GM23338 (cell line): ENCODE measurements around the gene AGR2. TPM values are rescaled to one million over a fixed set of nuclear protein-coding genes. Genes with fewer than 3 reads are reported as not detected.

Source experiments
- ATAC-seq: fragments of 200-7000 bp; cut with Tn5 transposase; 3 replicates; pipeline ENCODE4 v1.9.1; 2020
- DNase-seq: peaks from one replicate; pipeline ENCODE4 v3.0.0-alpha.2; 2015; ENCODE audit warnings: low spot score
- H2AFZ ChIP-seq: fragments of 200-600 bp; sonication (generic); 2 replicates; pipeline ENCODE4 v1.8.0; 2016; ENCODE audit warnings: antibody characterized with exemption, mild to moderate bottlenecking, moderate library complexity
- H3F3A ChIP-seq: fragments of 200-600 bp; sonication (generic); replicated peaks from 2 replicates; pipeline ENCODE4 v1.8.0; 2017; ENCODE audit warnings: antibody characterized with exemption, mixed run types, low read depth
- H3K27ac ChIP-seq: fragments of 200-600 bp; sonication (generic); 2 replicates; pipeline ENCODE4 v1.6.1; 2016; ENCODE audit warnings: low read depth
- H3K27me3 ChIP-seq: fragments of 200-600 bp; sonication (generic); 2 replicates; pipeline ENCODE4 v1.8.0; 2016; ENCODE audit warnings: mild to moderate bottlenecking, mixed run types, moderate library complexity; ENCODE audit not compliant: insufficient read depth
- H3K36me3 ChIP-seq: fragments of 200-600 bp; sonication (generic); 2 replicates; pipeline ENCODE4 v1.8.0; 2016; ENCODE audit warnings: mild to moderate bottlenecking; ENCODE audit not compliant: insufficient read depth
- H3K4me1 ChIP-seq: fragments of 200-600 bp; sonication (generic); 2 replicates; pipeline ENCODE4 v1.8.0; 2016; ENCODE audit warnings: mild to moderate bottlenecking, moderate library complexity; ENCODE audit not compliant: insufficient read depth
- H3K4me2 ChIP-seq: fragments of 200-600 bp; sonication (generic); 2 replicates; pipeline ENCODE4 v1.7.1; 2017; ENCODE audit warnings: mixed run types
- H3K4me3 ChIP-seq: fragments of 200-600 bp; sonication (generic); 2 replicates; pipeline ENCODE4 v1.6.1; 2016; ENCODE audit warnings: mixed run types
- H3K79me2 ChIP-seq: fragments of 200-600 bp; sonication (generic); replicated peaks from 2 replicates; pipeline ENCODE4 v1.8.0; 2017; ENCODE audit warnings: mild to moderate bottlenecking; ENCODE audit not compliant: insufficient read depth
- H3K9me2 ChIP-seq: fragments of 200-600 bp; sonication (generic); 2 replicates; pipeline ENCODE4 v1.8.0; 2017; ENCODE audit not compliant: insufficient read depth
- H4K20me1 ChIP-seq: fragments of 200-600 bp; sonication (generic); replicated peaks from 2 replicates; pipeline ENCODE4 v1.8.0; 2017; ENCODE audit warnings: mild to moderate bottlenecking; ENCODE audit not compliant: insufficient read depth
- H3K27ac Mint-ChIP-seq: 2 replicates; pipeline ENCODE4 v1.8.0; 2020; ENCODE audit warnings: inconsistent platforms, mild to moderate bottlenecking, moderate library complexity, mixed read lengths
- H3K27me3 Mint-ChIP-seq: 3 replicates; pipeline ENCODE4 v1.8.0; 2022; ENCODE audit warnings: low read depth, mild to moderate bottlenecking, moderate library complexity, mixed read lengths, inconsistent platforms; ENCODE audit not compliant: insufficient read depth, poor library complexity
- H3K36me3 Mint-ChIP-seq: 3 replicates; pipeline ENCODE4 v1.8.0; 2021; ENCODE audit warnings: low read depth, mild to moderate bottlenecking, inconsistent platforms, moderate library complexity, mixed read lengths
- H3K4me1 Mint-ChIP-seq: 3 replicates; pipeline ENCODE4 v1.8.0; 2020; ENCODE audit warnings: mild to moderate bottlenecking, inconsistent platforms, mixed read lengths
- H3K4me3 Mint-ChIP-seq: 3 replicates; pipeline ENCODE4 v1.8.0; 2021; ENCODE audit warnings: moderate library complexity, mild to moderate bottlenecking, inconsistent platforms, mixed read lengths
- H3K9me3 Mint-ChIP-seq: 3 replicates; pipeline ENCODE4 v1.8.0; 2020; ENCODE audit warnings: moderate library complexity, mild to moderate bottlenecking, inconsistent platforms, mixed read lengths
- CREB1 ChIP-seq: fragments of 250-450 bp; sonication (Bioruptor Pico); IDR thresholded peaks from 2 replicates; pipeline ENCODE4 v1.5.0; 2020; ENCODE audit warnings: low read depth, mild to moderate bottlenecking, moderate library complexity
- EZH2 ChIP-seq: fragments of 200-600 bp; sonication (generic); IDR thresholded peaks from one replicate; pipeline ENCODE4 v1.8.0; 2017; ENCODE audit warnings: antibody characterized with exemption, mild to moderate bottlenecking, low read depth; ENCODE audit not compliant: unreplicated experiment
- EZH2phosphoT487 ChIP-seq: fragments of 200-600 bp; sonication (generic); IDR thresholded peaks from one replicate; pipeline ENCODE4 v1.8.1; 2018; ENCODE audit warnings: antibody characterized with exemption; ENCODE audit not compliant: unreplicated experiment
- JUNB ChIP-seq: IDR thresholded peaks from one replicate; pipeline ENCODE4 v1.6.1; 2016; ENCODE audit warnings: antibody characterized with exemption; ENCODE audit not compliant: unreplicated experiment
- NANOG ChIP-seq: IDR thresholded peaks from 2 replicates; pipeline ENCODE4 v1.6.1; 2016; ENCODE audit warnings: antibody characterized with exemption, borderline replicate concordance
- POLR2AphosphoS5 ChIP-seq: IDR thresholded peaks from 2 replicates; pipeline ENCODE4 v1.6.1; 2016; ENCODE audit warnings: antibody characterized with exemption, low read depth
- STAT1 ChIP-seq: IDR thresholded peaks from one replicate; pipeline ENCODE4 v1.6.1; 2016; ENCODE audit warnings: antibody characterized with exemption; ENCODE audit not compliant: unreplicated experiment
- ZNF114 ChIP-seq: fragments of 250-450 bp; sonication (Bioruptor Pico); IDR thresholded peaks from 2 replicates; pipeline ENCODE4 v1.5.0; 2020; ENCODE audit warnings: mild to moderate bottlenecking, moderate library complexity
- ZNF331 ChIP-seq: fragments of 250-450 bp; sonication (Bioruptor Pico); IDR thresholded peaks from 2 replicates; pipeline ENCODE4 v1.5.0; 2020; ENCODE audit warnings: low read depth, mild to moderate bottlenecking, moderate library complexity
- polyA plus RNA-seq: library from polyadenylated mRNA; unstranded; fragments of >200 nt; fragmentation: Nextera tagmentation; extraction: Ambion mirVana; gene quantifications from 2 replicates; pipeline ENCODE4 v1.2.1, GENCODE V29; 2016
- total RNA-seq: library from RNA; depleted of rRNA; stranded (reverse); fragments of >200 nt; shearing (Covaris generic); gene quantifications from 2 replicates; pipeline ENCODE4 v1.2.3, GENCODE V29; 2014
- TF ChIP-seq, protein P1 (sequence below): IDR thresholded peaks from one replicate; pipeline ENCODE4 v1.6.1; 2018; ENCODE audit warnings: antibody characterized with exemption; ENCODE audit not compliant: unreplicated experiment
- TF ChIP-seq, protein P2 (sequence below), 2 experiments: fragments of 200-600 bp in 1 of 2; sonication (generic) in 1 of 2; conservative IDR thresholded peaks; 2 replicates each; pipeline versions ENCODE4 v1.5.1 to v1.6.1; 2016 to 2017; ENCODE audit warnings: antibody characterized with exemption in 2 of 2, low read depth in 2 of 2, mild to moderate bottlenecking in 2 of 2, moderate library complexity in 1 of 2
- TF ChIP-seq, protein P3 (sequence below): fragments of 250-450 bp; sonication (Bioruptor Pico); IDR thresholded peaks from 2 replicates; pipeline ENCODE4 v1.5.0; 2020; ENCODE audit warnings: mild to moderate bottlenecking, moderate library complexity
- TF ChIP-seq, protein P4 (sequence below): IDR thresholded peaks from 2 replicates; pipeline ENCODE4 v1.6.1; 2016; ENCODE audit warnings: antibody characterized with exemption

AGR2 gene
- total and polyA plus RNA-seq, 2 experiments from 2014 or later, result not detected

DNA sequence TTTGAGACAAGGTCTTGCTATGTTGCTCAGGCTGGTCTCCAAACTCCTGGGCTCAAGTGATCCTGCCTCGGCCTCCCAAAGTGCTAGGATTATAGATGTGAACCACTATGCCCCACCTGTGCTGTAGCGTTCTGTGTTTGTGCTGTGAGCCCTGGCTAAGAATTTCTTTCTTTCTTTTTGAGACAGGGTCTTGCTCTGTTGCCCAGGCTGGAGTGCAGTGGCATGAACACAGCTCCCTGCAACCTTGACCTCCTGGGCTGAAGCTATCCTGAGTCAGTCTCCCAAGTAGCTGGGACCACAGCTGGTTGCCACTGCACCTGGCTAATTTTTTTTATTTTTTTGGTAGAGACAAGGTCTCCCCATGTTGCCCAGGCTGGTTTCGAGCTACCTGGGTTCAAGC is 39.9 kb downstream of the AGR2 start:
- TF ChIP-seq ZNF331 (CRISPR knock-in tag) (no peak), STAT1 (no peak), ZNF114 (CRISPR knock-in tag) (no peak), NANOG (no peak), JUNB (no peak), EZH2 (no peak), CREB1 (no peak), EZH2phosphoT487 (no peak), POLR2AphosphoS5 (no peak)
- TF ChIP-seq, protein P1, sequence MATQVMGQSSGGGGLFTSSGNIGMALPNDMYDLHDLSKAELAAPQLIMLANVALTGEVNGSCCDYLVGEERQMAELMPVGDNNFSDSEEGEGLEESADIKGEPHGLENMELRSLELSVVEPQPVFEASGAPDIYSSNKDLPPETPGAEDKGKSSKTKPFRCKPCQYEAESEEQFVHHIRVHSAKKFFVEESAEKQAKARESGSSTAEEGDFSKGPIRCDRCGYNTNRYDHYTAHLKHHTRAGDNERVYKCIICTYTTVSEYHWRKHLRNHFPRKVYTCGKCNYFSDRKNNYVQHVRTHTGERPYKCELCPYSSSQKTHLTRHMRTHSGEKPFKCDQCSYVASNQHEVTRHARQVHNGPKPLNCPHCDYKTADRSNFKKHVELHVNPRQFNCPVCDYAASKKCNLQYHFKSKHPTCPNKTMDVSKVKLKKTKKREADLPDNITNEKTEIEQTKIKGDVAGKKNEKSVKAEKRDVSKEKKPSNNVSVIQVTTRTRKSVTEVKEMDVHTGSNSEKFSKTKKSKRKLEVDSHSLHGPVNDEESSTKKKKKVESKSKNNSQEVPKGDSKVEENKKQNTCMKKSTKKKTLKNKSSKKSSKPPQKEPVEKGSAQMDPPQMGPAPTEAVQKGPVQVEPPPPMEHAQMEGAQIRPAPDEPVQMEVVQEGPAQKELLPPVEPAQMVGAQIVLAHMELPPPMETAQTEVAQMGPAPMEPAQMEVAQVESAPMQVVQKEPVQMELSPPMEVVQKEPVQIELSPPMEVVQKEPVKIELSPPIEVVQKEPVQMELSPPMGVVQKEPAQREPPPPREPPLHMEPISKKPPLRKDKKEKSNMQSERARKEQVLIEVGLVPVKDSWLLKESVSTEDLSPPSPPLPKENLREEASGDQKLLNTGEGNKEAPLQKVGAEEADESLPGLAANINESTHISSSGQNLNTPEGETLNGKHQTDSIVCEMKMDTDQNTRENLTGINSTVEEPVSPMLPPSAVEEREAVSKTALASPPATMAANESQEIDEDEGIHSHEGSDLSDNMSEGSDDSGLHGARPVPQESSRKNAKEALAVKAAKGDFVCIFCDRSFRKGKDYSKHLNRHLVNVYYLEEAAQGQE, result no peak
- TF ChIP-seq, protein P2, sequence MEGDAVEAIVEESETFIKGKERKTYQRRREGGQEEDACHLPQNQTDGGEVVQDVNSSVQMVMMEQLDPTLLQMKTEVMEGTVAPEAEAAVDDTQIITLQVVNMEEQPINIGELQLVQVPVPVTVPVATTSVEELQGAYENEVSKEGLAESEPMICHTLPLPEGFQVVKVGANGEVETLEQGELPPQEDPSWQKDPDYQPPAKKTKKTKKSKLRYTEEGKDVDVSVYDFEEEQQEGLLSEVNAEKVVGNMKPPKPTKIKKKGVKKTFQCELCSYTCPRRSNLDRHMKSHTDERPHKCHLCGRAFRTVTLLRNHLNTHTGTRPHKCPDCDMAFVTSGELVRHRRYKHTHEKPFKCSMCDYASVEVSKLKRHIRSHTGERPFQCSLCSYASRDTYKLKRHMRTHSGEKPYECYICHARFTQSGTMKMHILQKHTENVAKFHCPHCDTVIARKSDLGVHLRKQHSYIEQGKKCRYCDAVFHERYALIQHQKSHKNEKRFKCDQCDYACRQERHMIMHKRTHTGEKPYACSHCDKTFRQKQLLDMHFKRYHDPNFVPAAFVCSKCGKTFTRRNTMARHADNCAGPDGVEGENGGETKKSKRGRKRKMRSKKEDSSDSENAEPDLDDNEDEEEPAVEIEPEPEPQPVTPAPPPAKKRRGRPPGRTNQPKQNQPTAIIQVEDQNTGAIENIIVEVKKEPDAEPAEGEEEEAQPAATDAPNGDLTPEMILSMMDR (conservative IDR thresholded peaks at IDR 0.05; ENCODE audit: low read depth in 2 of 2), result no peak
- TF ChIP-seq, protein P3, sequence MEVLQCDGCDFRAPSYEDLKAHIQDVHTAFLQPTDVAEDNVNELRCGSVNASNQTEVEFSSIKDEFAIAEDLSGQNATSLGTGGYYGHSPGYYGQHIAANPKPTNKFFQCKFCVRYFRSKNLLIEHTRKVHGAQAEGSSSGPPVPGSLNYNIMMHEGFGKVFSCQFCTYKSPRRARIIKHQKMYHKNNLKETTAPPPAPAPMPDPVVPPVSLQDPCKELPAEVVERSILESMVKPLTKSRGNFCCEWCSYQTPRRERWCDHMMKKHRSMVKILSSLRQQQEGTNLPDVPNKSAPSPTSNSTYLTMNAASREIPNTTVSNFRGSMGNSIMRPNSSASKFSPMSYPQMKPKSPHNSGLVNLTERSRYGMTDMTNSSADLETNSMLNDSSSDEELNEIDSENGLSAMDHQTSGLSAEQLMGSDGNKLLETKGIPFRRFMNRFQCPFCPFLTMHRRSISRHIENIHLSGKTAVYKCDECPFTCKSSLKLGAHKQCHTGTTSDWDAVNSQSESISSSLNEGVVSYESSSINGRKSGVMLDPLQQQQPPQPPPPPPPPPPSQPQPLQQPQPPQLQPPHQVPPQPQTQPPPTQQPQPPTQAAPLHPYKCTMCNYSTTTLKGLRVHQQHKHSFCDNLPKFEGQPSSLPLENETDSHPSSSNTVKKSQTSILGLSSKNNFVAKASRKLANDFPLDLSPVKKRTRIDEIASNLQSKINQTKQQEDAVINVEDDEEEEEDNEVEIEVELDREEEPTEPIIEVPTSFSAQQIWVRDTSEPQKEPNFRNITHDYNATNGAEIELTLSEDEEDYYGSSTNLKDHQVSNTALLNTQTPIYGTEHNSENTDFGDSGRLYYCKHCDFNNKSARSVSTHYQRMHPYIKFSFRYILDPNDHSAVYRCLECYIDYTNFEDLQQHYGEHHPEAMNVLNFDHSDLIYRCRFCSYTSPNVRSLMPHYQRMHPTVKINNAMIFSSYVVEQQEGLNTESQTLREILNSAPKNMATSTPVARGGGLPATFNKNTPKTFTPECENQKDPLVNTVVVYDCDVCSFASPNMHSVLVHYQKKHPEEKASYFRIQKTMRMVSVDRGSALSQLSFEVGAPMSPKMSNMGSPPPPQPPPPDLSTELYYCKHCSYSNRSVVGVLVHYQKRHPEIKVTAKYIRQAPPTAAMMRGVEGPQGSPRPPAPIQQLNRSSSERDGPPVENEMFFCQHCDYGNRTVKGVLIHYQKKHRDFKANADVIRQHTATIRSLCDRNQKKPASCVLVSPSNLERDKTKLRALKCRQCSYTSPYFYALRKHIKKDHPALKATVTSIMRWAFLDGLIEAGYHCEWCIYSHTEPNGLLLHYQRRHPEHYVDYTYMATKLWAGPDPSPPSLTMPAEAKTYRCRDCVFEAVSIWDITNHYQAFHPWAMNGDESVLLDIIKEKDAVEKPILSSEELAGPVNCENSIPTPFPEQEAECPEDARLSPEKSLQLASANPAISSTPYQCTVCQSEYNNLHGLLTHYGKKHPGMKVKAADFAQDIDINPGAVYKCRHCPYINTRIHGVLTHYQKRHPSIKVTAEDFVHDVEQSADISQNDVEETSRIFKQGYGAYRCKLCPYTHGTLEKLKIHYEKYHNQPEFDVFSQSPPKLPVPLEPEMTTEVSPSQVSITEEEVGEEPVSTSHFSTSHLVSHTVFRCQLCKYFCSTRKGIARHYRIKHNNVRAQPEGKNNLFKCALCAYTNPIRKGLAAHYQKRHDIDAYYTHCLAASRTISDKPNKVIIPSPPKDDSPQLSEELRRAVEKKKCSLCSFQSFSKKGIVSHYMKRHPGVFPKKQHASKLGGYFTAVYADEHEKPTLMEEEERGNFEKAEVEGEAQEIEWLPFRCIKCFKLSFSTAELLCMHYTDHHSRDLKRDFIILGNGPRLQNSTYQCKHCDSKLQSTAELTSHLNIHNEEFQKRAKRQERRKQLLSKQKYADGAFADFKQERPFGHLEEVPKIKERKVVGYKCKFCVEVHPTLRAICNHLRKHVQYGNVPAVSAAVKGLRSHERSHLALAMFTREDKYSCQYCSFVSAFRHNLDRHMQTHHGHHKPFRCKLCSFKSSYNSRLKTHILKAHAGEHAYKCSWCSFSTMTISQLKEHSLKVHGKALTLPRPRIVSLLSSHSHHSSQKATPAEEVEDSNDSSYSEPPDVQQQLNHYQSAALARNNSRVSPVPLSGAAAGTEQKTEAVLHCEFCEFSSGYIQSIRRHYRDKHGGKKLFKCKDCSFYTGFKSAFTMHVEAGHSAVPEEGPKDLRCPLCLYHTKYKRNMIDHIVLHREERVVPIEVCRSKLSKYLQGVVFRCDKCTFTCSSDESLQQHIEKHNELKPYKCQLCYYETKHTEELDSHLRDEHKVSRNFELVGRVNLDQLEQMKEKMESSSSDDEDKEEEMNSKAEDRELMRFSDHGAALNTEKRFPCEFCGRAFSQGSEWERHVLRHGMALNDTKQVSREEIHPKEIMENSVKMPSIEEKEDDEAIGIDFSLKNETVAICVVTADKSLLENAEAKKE, result no peak
- TF ChIP-seq, protein P4, sequence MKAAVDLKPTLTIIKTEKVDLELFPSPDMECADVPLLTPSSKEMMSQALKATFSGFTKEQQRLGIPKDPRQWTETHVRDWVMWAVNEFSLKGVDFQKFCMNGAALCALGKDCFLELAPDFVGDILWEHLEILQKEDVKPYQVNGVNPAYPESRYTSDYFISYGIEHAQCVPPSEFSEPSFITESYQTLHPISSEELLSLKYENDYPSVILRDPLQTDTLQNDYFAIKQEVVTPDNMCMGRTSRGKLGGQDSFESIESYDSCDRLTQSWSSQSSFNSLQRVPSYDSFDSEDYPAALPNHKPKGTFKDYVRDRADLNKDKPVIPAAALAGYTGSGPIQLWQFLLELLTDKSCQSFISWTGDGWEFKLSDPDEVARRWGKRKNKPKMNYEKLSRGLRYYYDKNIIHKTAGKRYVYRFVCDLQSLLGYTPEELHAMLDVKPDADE, result no peak

More for the DNA sequence above, 39.9 kb downstream of the AGR2 start:
- 0 out of 3 replicates have a peak, but pooled peaks cover 2% of the 10 kb centered on the region for H3K9me3 Mint-ChIP-seq
- H3K27ac ChIP-seq, result no peak overlapping the region
- no peak overlapping the region for H2AFZ ChIP-seq
- H3K4me3 ChIP-seq, result no peak overlapping the region
- no peak for ATAC-seq
- H3K27me3 Mint-ChIP-seq, result no peaks in the 10 kb centered on the region
- H3K9me2 ChIP-seq, result 0 out of 2 replicates have a peak, but pooled peaks cover 5% of the 10 kb centered on the region
- no peaks in the 10 kb centered on the region for H3K4me1 ChIP-seq
- no peak for DNase-seq
- H3K79me2 ChIP-seq, result peaks cover 72% of the 10 kb centered on the region
- no peaks in the 10 kb centered on the region for H3K27me3 ChIP-seq
- no peaks in the 10 kb centered on the region for H3F3A ChIP-seq
- no peak overlapping the region for H3K4me3 Mint-ChIP-seq
- H3K36me3 Mint-ChIP-seq, result peaks cover 3% of the 10 kb centered on the region; the same call in 1 of the 3 replicates
- H4K20me1 ChIP-seq, result no peaks in the 10 kb centered on the region; the same call in 1 of the 2 replicates
- peaks cover 3% of the 10 kb centered on the region; the same call in 2 of the 3 replicates for H3K4me1 Mint-ChIP-seq
- H3K27ac Mint-ChIP-seq, result no peak overlapping the region
- no peaks in the 10 kb centered on the region for H3K36me3 ChIP-seq
- no peak overlapping the region for H3K4me2 ChIP-seq
